BLaER1 treated with 17β-estradiol and CSF1 and Interleukin-3, amounts not matched to agents 10 nM and 100 nM (cell line): ENCODE measurements around the gene EIF3L.

Experiments
- H3K27ac ChIP-seq, 11 experiments: shearing (Covaris generic); formaldehyde crosslinking; 2 replicates each; pipeline ENCODE4 v1.8.1; 2022
- H3K27me3 ChIP-seq, 11 experiments: shearing (Covaris generic); formaldehyde crosslinking; 2 replicates each; pipeline ENCODE4 v1.8.1; 2022
- H3K36me3 ChIP-seq, 11 experiments: shearing (Covaris generic); formaldehyde crosslinking; 2 replicates each; pipeline ENCODE4 v1.8.1; 2022
- H3K4me1 ChIP-seq, 10 experiments: shearing (Covaris generic); formaldehyde crosslinking; 2 replicates each; pipeline ENCODE4 v1.8.1; 2022
- H3K4me2 ChIP-seq, 11 experiments: shearing (Covaris generic); formaldehyde crosslinking; 2 replicates each; pipeline ENCODE4 v1.8.1; 2022
- H3K4me3 ChIP-seq, 10 experiments: shearing (Covaris generic); formaldehyde crosslinking; 2 replicates each; pipeline ENCODE4 v1.8.1; 2022
- H3K9ac ChIP-seq, 11 experiments: shearing (Covaris generic); formaldehyde crosslinking; 2 replicates each; pipeline ENCODE4 v1.8.1; 2022
- H3K9me3 ChIP-seq, 11 experiments: shearing (Covaris generic); formaldehyde crosslinking; replicated peaks in 1 of 11; 2 replicates each; pipeline ENCODE4 v1.8.1; 2022
- H4K20me1 ChIP-seq, 11 experiments: shearing (Covaris generic); formaldehyde crosslinking; 2 replicates each; pipeline ENCODE4 v1.8.1; 2022
- Cebpa-rat ChIP-seq, 11 experiments: shearing (Covaris generic); IDR thresholded peaks; 2 replicates each; pipeline ENCODE4 v1.8.1; 2022

EIF3L gene

GRCh38 chr22:37842015-37842793, 7.0 kb upstream of the EIF3L start:
- no peak overlapping the region for H3K27ac ChIP-seq
- H3K9ac ChIP-seq = no peak overlapping the region; a peak in 1 of 22 replicates
- peaks cover 28 to 48% (median 30%) of the 10 kb centered on the region in 11 experiments for H3K36me3 ChIP-seq
- TF ChIP-seq Cebpa-rat (IDR thresholded peaks at IDR 0.05) = no peak
- H3K9me3 ChIP-seq = peaks cover 0 to 12% (median 9%) of the 10 kb centered on the region in 11 experiments; a peak in 14 of 22 replicates
- peaks cover 0 to 40% (median 11%) of the 10 kb centered on the region in 11 experiments; a peak in 10 of 22 replicates for H4K20me1 ChIP-seq
- peak overlapping the region; percentile 74 to 97 (median 88) for H3K4me2 ChIP-seq
- no peaks in the 10 kb centered on the region for H3K27me3 ChIP-seq
- peaks cover 14 to 25% (median 16%) of the 10 kb centered on the region in 10 experiments for H3K4me1 ChIP-seq
- peak overlapping the region in 5 of 10 experiments; percentile 78 to 87 (median 85); a peak in 4 of 20 replicates for H3K4me3 ChIP-seq

GRCh38 chr22:37843741-37844089, 5.5 kb upstream of the EIF3L start:
- peaks cover 13 to 33% (median 15%) of the 10 kb centered on the region in 11 experiments for H3K36me3 ChIP-seq
- H3K4me3 ChIP-seq = peak overlapping the region; percentile 78 to 93 (median 86)
- peaks cover 23 to 36% (median 27%) of the 10 kb centered on the region in 10 experiments for H3K4me1 ChIP-seq
- H4K20me1 ChIP-seq = peaks cover 0 to 34% (median 8%) of the 10 kb centered on the region in 11 experiments; a peak in 9 of 22 replicates
- no peaks in the 10 kb centered on the region for H3K27me3 ChIP-seq
- H3K9me3 ChIP-seq = peaks cover 0 to 12% (median 9%) of the 10 kb centered on the region in 11 experiments; a peak in 14 of 22 replicates
- peak overlapping the region; percentile 74 to 97 (median 88) for H3K4me2 ChIP-seq
- TF ChIP-seq Cebpa-rat (IDR thresholded peaks at IDR 0.05) = no peak
- H3K27ac ChIP-seq = peak overlapping the region; percentile 61 to 87 (median 81); a peak in 21 of 22 replicates
- peak overlapping the region; percentile 79 to 92 (median 84) for H3K9ac ChIP-seq

- Histone ChIP-seq H4K20me1 (peaks cover 0 to 36% (median 9%) of the 10 kb centered on the region in 11 experiments; a peak in 11 of 22 replicates), H3K4me3 (peak overlapping the region; percentile 57 to 93 (median 86)), H3K9me3 (peaks cover 0 to 12% (median 9%) of the 10 kb centered on the region in 11 experiments; a peak in 14 of 22 replicates), H3K4me2 (peak overlapping the region in 8 of 11 experiments; percentile 18 to 63 (median 37); a peak in 11 of 22 replicates), H3K4me1 (peaks cover 26 to 37% (median 29%) of the 10 kb centered on the region in 10 experiments), H3K27me3 (no peaks in the 10 kb centered on the region), H3K9ac (peak overlapping the region in 5 of 11 experiments; percentile 14 to 35 (median 25); a peak in 3 of 22 replicates), H3K27ac (peak overlapping the region; percentile 29 to 87 (median 59); a peak in 16 of 22 replicates), H3K36me3 (peaks cover 1 to 21% (median 3%) of the 10 kb centered on the region in 11 experiments; a peak in 21 of 22 replicates)
- TF ChIP-seq Cebpa-rat (IDR thresholded peaks at IDR 0.05) = no peak
Observed at GRCh38 chr22:37844904-37845329, 4.3 kb upstream of the EIF3L start.

GRCh38 chr22:37846433-37846832, 2.8 kb upstream of the EIF3L start:
- H3K9me3 ChIP-seq = peaks cover 0 to 12% (median 9%) of the 10 kb centered on the region in 11 experiments; a peak in 14 of 22 replicates
- no peak for TF ChIP-seq Cebpa-rat (IDR thresholded peaks at IDR 0.05)

GRCh38 chr22:37848587-37849088, 581 bp upstream of the EIF3L start:
- peaks cover 26 to 37% (median 30%) of the 10 kb centered on the region in 10 experiments for H3K4me1 ChIP-seq
- peaks cover 7 to 45% (median 35%) of the 10 kb centered on the region in 11 experiments; a peak in 21 of 22 replicates for H4K20me1 ChIP-seq
- no peak for TF ChIP-seq Cebpa-rat (IDR thresholded peaks at IDR 0.05)
- peak overlapping the region; percentile 73 to 84 (median 80) for H3K4me3 ChIP-seq
- H3K4me2 ChIP-seq = peak overlapping the region; percentile 87 to 99 (median 92)
- no peaks in the 10 kb centered on the region for H3K27me3 ChIP-seq
- H3K27ac ChIP-seq = peak overlapping the region; percentile 87 to 92 (median 90)
- H3K9ac ChIP-seq = peak overlapping the region; percentile 88 to 96 (median 91)
- peaks cover 29 to 39% (median 34%) of the 10 kb centered on the region in 11 experiments for H3K36me3 ChIP-seq
- H3K9me3 ChIP-seq = peaks cover 0 to 12% (median 9%) of the 10 kb centered on the region in 11 experiments; a peak in 14 of 22 replicates

More at GRCh38 chr22:37846433-37846832, 2.8 kb upstream of the EIF3L start:
- Histone ChIP-seq H3K4me1 (peaks cover 40 to 45% (median 44%) of the 10 kb centered on the region in 10 experiments), H3K4me2 (no peak overlapping the region), H3K9ac (no peak overlapping the region), H3K36me3 (peaks cover 7 to 22% (median 12%) of the 10 kb centered on the region in 11 experiments), H3K4me3 (no peak overlapping the region), H3K27ac (no peak overlapping the region), H4K20me1 (peaks cover 0 to 41% (median 24%) of the 10 kb centered on the region in 11 experiments; a peak in 16 of 22 replicates), H3K27me3 (no peaks in the 10 kb centered on the region)

- Histone ChIP-seq H3K36me3 (peaks cover 51 to 61% (median 56%) of the 10 kb centered on the region in 11 experiments), H3K4me3 (peak overlapping the region in 6 of 10 experiments; percentile 73 to 82 (median 81); a peak in 9 of 20 replicates), H4K20me1 (peaks cover 20 to 63% (median 57%) of the 10 kb centered on the region in 11 experiments; a peak in 21 of 22 replicates), H3K4me2 (peak overlapping the region; percentile 87 to 99 (median 91); a peak in 20 of 22 replicates), H3K9me3 (no peaks in the 10 kb centered on the region), H3K4me1 (peaks cover 26 to 37% (median 30%) of the 10 kb centered on the region in 10 experiments), H3K27me3 (no peaks in the 10 kb centered on the region), H3K9ac (peak overlapping the region in 10 of 11 experiments; percentile 41 to 96 (median 90); a peak in 17 of 22 replicates), H3K27ac (peak overlapping the region in 3 of 11 experiments; percentile 89 to 92 (median 91); a peak in 1 of 22 replicates)
- no peak for TF ChIP-seq Cebpa-rat (IDR thresholded peaks at IDR 0.05)
Observed at GRCh38 chr22:37850801-37851200, 1.6 kb downstream of the EIF3L start.

- Histone ChIP-seq H3K9ac (peak overlapping the region in 7 of 11 experiments; percentile 11 to 90 (median 21); a peak in 4 of 22 replicates), H3K36me3 (peaks cover 67 to 77% (median 72%) of the 10 kb centered on the region in 11 experiments), H3K4me1 (peaks cover 26 to 37% (median 30%) of the 10 kb centered on the region in 10 experiments), H3K9me3 (no peaks in the 10 kb centered on the region), H4K20me1 (peaks cover 20 to 79% (median 73%) of the 10 kb centered on the region in 11 experiments; a peak in 21 of 22 replicates), H3K27ac (no peak overlapping the region), H3K4me3 (no peak overlapping the region), H3K27me3 (no peaks in the 10 kb centered on the region), H3K4me2 (no peak overlapping the region)
- TF ChIP-seq Cebpa-rat (IDR thresholded peaks at IDR 0.05) = no peak
Observed at GRCh38 chr22:37852418-37852817, 3.2 kb downstream of the EIF3L start.

GRCh38 chr22:37854946-37855345, 5.7 kb downstream of the EIF3L start:
- H4K20me1 ChIP-seq = peaks cover 31 to 100% (median 98%) of the 10 kb centered on the region in 11 experiments; a peak in 21 of 22 replicates
- H3K4me2 ChIP-seq = no peak overlapping the region
- peaks cover 14 to 27% (median 17%) of the 10 kb centered on the region in 10 experiments for H3K4me1 ChIP-seq
- no peaks in the 10 kb centered on the region for H3K9me3 ChIP-seq
- no peak overlapping the region for H3K27ac ChIP-seq
- TF ChIP-seq Cebpa-rat (IDR thresholded peaks at IDR 0.05) = no peak
- H3K9ac ChIP-seq = 0 out of 22 replicates have a peak overlapping the region, but pooled peaks of 1 of the 11 experiments have one; percentile 18
- no peak overlapping the region for H3K4me3 ChIP-seq
- peaks cover 92 to 100% (median 97%) of the 10 kb centered on the region in 11 experiments for H3K36me3 ChIP-seq
- no peaks in the 10 kb centered on the region for H3K27me3 ChIP-seq
